Brain microvascular endothelial cell (primary cell): ENCODE measurements around the gene KLHL36.

ENCODE experiments used
- DNase-seq: peaks from one replicate; pipeline ENCODE4 v3.0.0-alpha.2; 2020
- H3K27ac ChIP-seq: fragments of 250-450 bp; sonication (Bioruptor Pico); 2 replicates; pipeline ENCODE4 v1.5.1; 2020; ENCODE audit warnings: mild to moderate bottlenecking, moderate library complexity
- H3K27me3 ChIP-seq: fragments of 250-450 bp; sonication (Bioruptor Pico); replicated peaks from 2 replicates; pipeline ENCODE4 v1.5.1; 2020; ENCODE audit warnings: mild to moderate bottlenecking
- H3K36me3 ChIP-seq: fragments of 250-450 bp; sonication (Bioruptor Pico); replicated peaks from 2 replicates; pipeline ENCODE4 v1.5.1; 2020; ENCODE audit warnings: mild to moderate bottlenecking
- H3K4me3 ChIP-seq: 2 replicates; pipeline ENCODE4 v1.5.1; 2011; ENCODE audit warnings: low read depth, mild to moderate bottlenecking, control low read depth, low read length, moderate library complexity
- CTCF ChIP-seq: IDR thresholded peaks from 2 replicates; pipeline ENCODE4 v1.5.1; 2011; ENCODE audit warnings: low read depth, mild to moderate bottlenecking, moderate library complexity, low read length, control low read depth, inconsistent platforms; ENCODE audit errors: missing control alignments
- in situ Hi-C: cut with HindIII; loops from 2 replicates; pipeline ENCODE4 v1.10.0; 2017; ENCODE audit warnings: low sequenced_read_pairs, low pct_ligation_motif_present

KLHL36 gene

GRCh38 chr16:84650062-84650991 is 2.0 kb downstream of the KLHL36 start:
- DNase-seq, result peak; percentile 27
- H3K36me3 ChIP-seq, result peaks cover 5% of the 10 kb centered on the region
- H3K27me3 ChIP-seq, result no peaks in the 10 kb centered on the region
- no peak for TF ChIP-seq CTCF
- no peak overlapping the region for H3K4me3 ChIP-seq
- H3K27ac ChIP-seq, result no peak overlapping the region
- in situ Hi-C loops, result no loop called here

GRCh38 chr16:84652566-84652965 is 4.3 kb downstream of the KLHL36 start:
- Histone ChIP-seq H3K36me3 (peaks cover 14% of the 10 kb centered on the region), H3K4me3 (no peak overlapping the region), H3K27me3 (no peaks in the 10 kb centered on the region), H3K27ac (no peak overlapping the region)
- TF ChIP-seq CTCF, result no peak
- no peak for DNase-seq
- in situ Hi-C loops, result no loop called here

- no peak overlapping the region for H3K4me3 ChIP-seq
- no peak overlapping the region for H3K27ac ChIP-seq
- TF ChIP-seq CTCF, result no peak
- peaks cover 26% of the 10 kb centered on the region for H3K36me3 ChIP-seq
- no peak for DNase-seq
- H3K27me3 ChIP-seq, result no peaks in the 10 kb centered on the region
- in situ Hi-C loops, result no loop called here
Measured at GRCh38 chr16:84654238-84654637, 5.9 kb downstream of the KLHL36 start.

- no peak overlapping the region for H3K4me3 ChIP-seq
- no peak overlapping the region for H3K27ac ChIP-seq
- no peak for DNase-seq
- no peak for TF ChIP-seq CTCF
- no peaks in the 10 kb centered on the region for H3K27me3 ChIP-seq
- in situ Hi-C loops, result no loop called here
- H3K36me3 ChIP-seq, result peaks cover 34% of the 10 kb centered on the region
Measured at GRCh38 chr16:84654998-84655397, 6.7 kb downstream of the KLHL36 start.

- no peak overlapping the region for H3K4me3 ChIP-seq
- in situ Hi-C loops, result no loop called here
- H3K36me3 ChIP-seq, result peaks cover 42% of the 10 kb centered on the region
- DNase-seq, result no peak
- H3K27ac ChIP-seq, result no peak overlapping the region
- no peaks in the 10 kb centered on the region for H3K27me3 ChIP-seq
- no peak for TF ChIP-seq CTCF
Measured at GRCh38 chr16:84656649-84657048, 8.3 kb downstream of the KLHL36 start.
